Activated naive CD8-positive, alpha-beta T cell treated with anti-CD3 and anti-CD28 coated beads for 36 hours (primary cell): ENCODE results near the gene TNNC1. TPM values are rescaled to one million over a fixed set of nuclear protein-coding genes. Genes with fewer than 3 reads are reported as not detected.

Experiments
- DNase-seq: peaks from one replicate; pipeline ENCODE4 v3.0.0; 2021
- H3K27ac Mint-ChIP-seq: one replicate; pipeline ENCODE4 v1.8.0; 2022; ENCODE audit warnings: mild to moderate bottlenecking, moderate library complexity, mixed read lengths
- H3K27me3 Mint-ChIP-seq: one replicate; pipeline ENCODE4 v1.8.0; 2022; ENCODE audit warnings: mild to moderate bottlenecking, mixed read lengths
- H3K36me3 Mint-ChIP-seq: one replicate; pipeline ENCODE4 v1.8.0; 2021; ENCODE audit warnings: mild to moderate bottlenecking, mixed read lengths
- H3K4me1 Mint-ChIP-seq: one replicate; pipeline ENCODE4 v1.8.0; 2021; ENCODE audit warnings: mixed read lengths
- H3K4me3 Mint-ChIP-seq: one replicate; pipeline ENCODE4 v1.8.0; 2022; ENCODE audit warnings: mild to moderate bottlenecking, moderate library complexity, mixed read lengths
- H3K9me3 Mint-ChIP-seq: one replicate; pipeline ENCODE4 v1.8.0; 2022; ENCODE audit warnings: mixed read lengths
- total RNA-seq, 2 experiments: library from RNA; stranded (reverse); gene quantifications; one replicate each; pipeline ENCODE4 v1.2.3, GENCODE V29; 2021

TNNC1 gene
- total RNA-seq, 2 experiments from 2014 or later: 2.9 to 4.2 TPM

GRCh38 chr3:52489453-52489852, 35.6 kb upstream of the TNNC1 start:
- Mint-ChIP-seq H3K27me3 (no peaks in the 10 kb centered on the region), H3K36me3 (peaks cover 2% of the 10 kb centered on the region), H3K27ac (no peak overlapping the region), H3K4me1 (no peaks in the 10 kb centered on the region), H3K9me3 (no peaks in the 10 kb centered on the region), H3K4me3 (no peak overlapping the region)
- no peak for DNase-seq

- no peaks in the 10 kb centered on the region for H3K4me1 Mint-ChIP-seq
- no peak overlapping the region for H3K27ac Mint-ChIP-seq
- H3K27me3 Mint-ChIP-seq: no peaks in the 10 kb centered on the region
- H3K36me3 Mint-ChIP-seq: peaks cover 2% of the 10 kb centered on the region
- H3K9me3 Mint-ChIP-seq: no peaks in the 10 kb centered on the region
- no peak for DNase-seq
- H3K4me3 Mint-ChIP-seq: no peak overlapping the region
Observed at GRCh38 chr3:52488746-52489145, 34.9 kb upstream of the TNNC1 start.

- no peak for DNase-seq
- no peaks in the 10 kb centered on the region for H3K4me1 Mint-ChIP-seq
- H3K36me3 Mint-ChIP-seq: peaks cover 2% of the 10 kb centered on the region
- H3K9me3 Mint-ChIP-seq: no peaks in the 10 kb centered on the region
- H3K27me3 Mint-ChIP-seq: no peaks in the 10 kb centered on the region
- H3K27ac Mint-ChIP-seq: no peak overlapping the region
- no peak overlapping the region for H3K4me3 Mint-ChIP-seq
Observed at GRCh38 chr3:52487788-52488691, 34.2 kb upstream of the TNNC1 start.

GRCh38 chr3:52487050-52487787, 33.4 kb upstream of the TNNC1 start:
- Mint-ChIP-seq H3K27ac (no peak overlapping the region), H3K4me3 (no peak overlapping the region), H3K4me1 (no peaks in the 10 kb centered on the region), H3K9me3 (no peaks in the 10 kb centered on the region), H3K27me3 (no peaks in the 10 kb centered on the region), H3K36me3 (peaks cover 2% of the 10 kb centered on the region)
- DNase-seq: no peak

GRCh38 chr3:52484680-52485461, 31.0 kb upstream of the TNNC1 start:
- peaks cover 8% of the 10 kb centered on the region for H3K36me3 Mint-ChIP-seq
- H3K4me1 Mint-ChIP-seq: no peaks in the 10 kb centered on the region
- H3K9me3 Mint-ChIP-seq: no peaks in the 10 kb centered on the region
- H3K27ac Mint-ChIP-seq: no peak overlapping the region
- no peak for DNase-seq
- no peaks in the 10 kb centered on the region for H3K27me3 Mint-ChIP-seq
- H3K4me3 Mint-ChIP-seq: no peak overlapping the region

- Mint-ChIP-seq H3K9me3 (no peaks in the 10 kb centered on the region), H3K4me3 (no peak overlapping the region), H3K27ac (no peak overlapping the region), H3K4me1 (no peaks in the 10 kb centered on the region), H3K27me3 (no peaks in the 10 kb centered on the region), H3K36me3 (peaks cover 8% of the 10 kb centered on the region)
- no peak for DNase-seq
Observed at GRCh38 chr3:52483577-52484381, 29.9 kb upstream of the TNNC1 start.

GRCh38 chr3:52483081-52483480, 29.2 kb upstream of the TNNC1 start:
- no peaks in the 10 kb centered on the region for H3K27me3 Mint-ChIP-seq
- no peaks in the 10 kb centered on the region for H3K4me1 Mint-ChIP-seq
- no peak overlapping the region for H3K4me3 Mint-ChIP-seq
- DNase-seq: no peak
- peaks cover 11% of the 10 kb centered on the region for H3K36me3 Mint-ChIP-seq
- H3K9me3 Mint-ChIP-seq: no peaks in the 10 kb centered on the region
- no peak overlapping the region for H3K27ac Mint-ChIP-seq

GRCh38 chr3:52481819-52482521, 28.1 kb upstream of the TNNC1 start:
- DNase-seq: no peak
- Mint-ChIP-seq H3K27me3 (no peaks in the 10 kb centered on the region), H3K27ac (no peak overlapping the region), H3K4me1 (no peaks in the 10 kb centered on the region), H3K36me3 (peaks cover 11% of the 10 kb centered on the region), H3K9me3 (no peaks in the 10 kb centered on the region), H3K4me3 (no peak overlapping the region)

GRCh38 chr3:52480768-52481715, 27.2 kb upstream of the TNNC1 start:
- no peak for DNase-seq
- Mint-ChIP-seq H3K4me1 (no peaks in the 10 kb centered on the region), H3K27ac (no peak overlapping the region), H3K9me3 (no peaks in the 10 kb centered on the region), H3K27me3 (no peaks in the 10 kb centered on the region), H3K4me3 (no peak overlapping the region), H3K36me3 (peaks cover 11% of the 10 kb centered on the region)

- Mint-ChIP-seq H3K36me3 (peaks cover 9% of the 10 kb centered on the region), H3K4me1 (no peaks in the 10 kb centered on the region), H3K4me3 (no peak overlapping the region), H3K27ac (no peak overlapping the region), H3K27me3 (no peaks in the 10 kb centered on the region), H3K9me3 (no peaks in the 10 kb centered on the region)
- DNase-seq: no peak
Observed at GRCh38 chr3:52479877-52480575, 26.2 kb upstream of the TNNC1 start.

- Mint-ChIP-seq H3K36me3 (peaks cover 9% of the 10 kb centered on the region), H3K4me3 (no peak overlapping the region), H3K4me1 (no peaks in the 10 kb centered on the region), H3K9me3 (no peaks in the 10 kb centered on the region), H3K27ac (no peak overlapping the region), H3K27me3 (no peaks in the 10 kb centered on the region)
- DNase-seq: no peak
Observed at GRCh38 chr3:52479037-52479876, 25.4 kb upstream of the TNNC1 start.

GRCh38 chr3:52477796-52478095, 23.9 kb upstream of the TNNC1 start:
- H3K27me3 Mint-ChIP-seq: no peaks in the 10 kb centered on the region
- no peak overlapping the region for H3K4me3 Mint-ChIP-seq
- H3K36me3 Mint-ChIP-seq: peaks cover 12% of the 10 kb centered on the region
- no peak for DNase-seq
- no peaks in the 10 kb centered on the region for H3K9me3 Mint-ChIP-seq
- no peaks in the 10 kb centered on the region for H3K4me1 Mint-ChIP-seq
- no peak overlapping the region for H3K27ac Mint-ChIP-seq
